OCI-LY3 (cell line): ENCODE data around the gene HMG20A.
A peak's percentile ranks its signal among the peaks of the same experiment; 100 is the strongest.

Experiments used
- H2AFZ ChIP-seq: fragments of 200-600, 300-600 bp; shearing (Covaris generic); 2 replicates; pipeline ENCODE4 v1.6.0; 2014; ENCODE audit warnings: antibody characterized with exemption, low read depth, low read length
- H3K27ac ChIP-seq: fragments of 200-600, 300-600 bp; sonication (generic); 2 replicates; pipeline ENCODE4 v1.5.1; 2014; ENCODE audit warnings: mild to moderate bottlenecking, low read length, moderate library complexity, mixed read lengths
- H3K27me3 ChIP-seq: fragments of 200-600, 300-600 bp; sonication (generic); 2 replicates; pipeline ENCODE4 v1.6.1; 2014; ENCODE audit warnings: low read depth, low read length, mixed read lengths
- H3K36me3 ChIP-seq: fragments of 200-600, 300-600 bp; sonication (generic); replicated peaks from 2 replicates; pipeline ENCODE3; 2014; ENCODE audit warnings: low read depth, low read length, mixed read lengths
- H3K4me1 ChIP-seq: fragments of 300-600, 200-600 bp; sonication (generic); 2 replicates; pipeline ENCODE4 v1.6.1; 2014; ENCODE audit warnings: low read length, mixed read lengths
- H3K4me2 ChIP-seq: fragments of 200-600, 300-600 bp; sonication (generic); 2 replicates; pipeline ENCODE4 v1.6.1; 2014; ENCODE audit warnings: low read length, mixed read lengths
- H3K4me3 ChIP-seq: fragments of 300-600, 200-600 bp; sonication (generic); 2 replicates; pipeline ENCODE4 v1.5.1; 2014; ENCODE audit warnings: antibody characterized with exemption, mild to moderate bottlenecking, low read length, moderate library complexity
- H3K79me2 ChIP-seq: fragments of 300-600, 200-600 bp; shearing (Covaris generic); 2 replicates; pipeline ENCODE4 v1.6.1; 2014; ENCODE audit warnings: mild to moderate bottlenecking, low read length, mixed read lengths
- H3K9ac ChIP-seq: fragments of 300-600, 200-600 bp; shearing (Covaris generic); 2 replicates; pipeline ENCODE4 v1.6.0; 2014; ENCODE audit warnings: mild to moderate bottlenecking, low read length, moderate library complexity
- H3K9me3 ChIP-seq: fragments of 200-600, 300-600 bp; shearing (Covaris generic); 2 replicates; pipeline ENCODE4 v1.6.1; 2014; ENCODE audit warnings: low read length, mixed read lengths; ENCODE audit not compliant: insufficient read depth
- H4K20me1 ChIP-seq: fragments of 200-600, 300-600 bp; sonication (generic); 2 replicates; pipeline ENCODE4 v1.6.1; 2016; ENCODE audit warnings: low read length, mixed read lengths; ENCODE audit not compliant: insufficient read depth
- CTCF ChIP-seq: fragments of 200-600, 300-600 bp; sonication (generic); IDR thresholded peaks from 2 replicates; pipeline ENCODE4 v1.5.1; 2014; ENCODE audit warnings: antibody characterized with exemption, low read length, low read depth
- EZH2phosphoT487 ChIP-seq: fragments of 200-600 bp; shearing (Covaris generic); IDR thresholded peaks from 2 replicates; pipeline ENCODE4 v1.6.1; 2018; ENCODE audit warnings: antibody characterized with exemption, mixed run types, low read depth

Gene HMG20A

GRCh38 chr15:77505556-77505955, 84.9 kb downstream of the HMG20A start:
- H2AFZ ChIP-seq = no peak overlapping the region
- no peaks in the 10 kb centered on the region for H3K9me3 ChIP-seq
- peaks cover 70% of the 10 kb centered on the region for H3K4me1 ChIP-seq
- no peaks in the 10 kb centered on the region for H3K79me2 ChIP-seq
- H4K20me1 ChIP-seq = no peaks in the 10 kb centered on the region
- no peak overlapping the region for H3K27ac ChIP-seq
- no peaks in the 10 kb centered on the region for H3K27me3 ChIP-seq
- no peak for TF ChIP-seq EZH2phosphoT487
- no peak for TF ChIP-seq CTCF
- H3K9ac ChIP-seq = no peak overlapping the region
- no peaks in the 10 kb centered on the region for H3K36me3 ChIP-seq
- no peak overlapping the region for H3K4me3 ChIP-seq
- H3K4me2 ChIP-seq = 0 out of 2 replicates have a peak overlapping the region, but pooled peaks have one; percentile 64

GRCh38 chr15:77506311-77507142, 85.8 kb downstream of the HMG20A start:
- peak overlapping the region; percentile 28; the same call in 1 of the 2 replicates for H3K4me2 ChIP-seq

GRCh38 chr15:77507143-77507897, 86.6 kb downstream of the HMG20A start:
- Histone ChIP-seq H4K20me1 (no peaks in the 10 kb centered on the region), H3K9me3 (no peaks in the 10 kb centered on the region), H3K4me1 (peaks cover 66% of the 10 kb centered on the region), H3K4me2 (peak overlapping the region; percentile 28), H3K9ac (no peak overlapping the region), H3K79me2 (no peaks in the 10 kb centered on the region), H2AFZ (no peak overlapping the region), H3K36me3 (peaks cover 2% of the 10 kb centered on the region), H3K4me3 (no peak overlapping the region), H3K27me3 (no peaks in the 10 kb centered on the region), H3K27ac (no peak overlapping the region)
- TF ChIP-seq EZH2phosphoT487 (no peak), CTCF (no peak)

More at GRCh38 chr15:77506311-77507142, 85.8 kb downstream of the HMG20A start:
- no peak overlapping the region for H3K9ac ChIP-seq
- H3K4me1 ChIP-seq = peaks cover 70% of the 10 kb centered on the region
- no peaks in the 10 kb centered on the region for H3K79me2 ChIP-seq
- H4K20me1 ChIP-seq = no peaks in the 10 kb centered on the region
- TF ChIP-seq CTCF (no peak), EZH2phosphoT487 (no peak)
- peaks cover 2% of the 10 kb centered on the region for H3K36me3 ChIP-seq
- H3K9me3 ChIP-seq = no peaks in the 10 kb centered on the region
- H2AFZ ChIP-seq = no peak overlapping the region
- no peaks in the 10 kb centered on the region for H3K27me3 ChIP-seq
- no peak overlapping the region for H3K27ac ChIP-seq
- no peak overlapping the region for H3K4me3 ChIP-seq

GRCh38 chr15:77507911-77508310, 87.2 kb downstream of the HMG20A start:
- no peak for TF ChIP-seq EZH2phosphoT487
- no peak for TF ChIP-seq CTCF
- no peaks in the 10 kb centered on the region for H4K20me1 ChIP-seq
- peak overlapping the region; percentile 58; the same call in 1 of the 2 replicates for H2AFZ ChIP-seq
- peaks cover 61% of the 10 kb centered on the region for H3K4me1 ChIP-seq
- peaks cover 2% of the 10 kb centered on the region for H3K36me3 ChIP-seq
- peak overlapping the region; percentile 57 for H3K4me2 ChIP-seq
- H3K27ac ChIP-seq = peak overlapping the region; percentile 34; the same call in 1 of the 2 replicates
- no peaks in the 10 kb centered on the region for H3K27me3 ChIP-seq
- H3K79me2 ChIP-seq = no peaks in the 10 kb centered on the region
- 0 out of 2 replicates have a peak overlapping the region, but pooled peaks have one; percentile 14 for H3K9ac ChIP-seq
- no peaks in the 10 kb centered on the region for H3K9me3 ChIP-seq
- 0 out of 2 replicates have a peak overlapping the region, but pooled peaks have one; percentile 13 for H3K4me3 ChIP-seq
